Mucosa of stomach (tissue), 1 donor: ENCODE results near the gene XKR7.
"Not testable (repeated sequence)": the region's sequence is repeated elsewhere in the genome, so short reads cannot be mapped to it uniquely, and the experiment has no call there.

Source experiments
- H3K27me3 ChIP-seq: one replicate; pipeline ENCODE4 v1.7.0; 2013; ENCODE audit warnings: mild to moderate bottlenecking, low read length; ENCODE audit not compliant: control insufficient read depth, insufficient read depth
- H3K36me3 ChIP-seq: one replicate; pipeline ENCODE4 v1.7.0; 2013; ENCODE audit warnings: low read length; ENCODE audit not compliant: control insufficient read depth, insufficient read depth
- H3K4me1 ChIP-seq: one replicate; pipeline ENCODE4 v1.7.0; 2013; ENCODE audit warnings: mild to moderate bottlenecking, low read length; ENCODE audit not compliant: control insufficient read depth, insufficient read depth
- H3K4me3 ChIP-seq: one replicate; pipeline ENCODE4 v1.7.0; 2013; ENCODE audit warnings: low read length
- H3K9ac ChIP-seq: one replicate; pipeline ENCODE4 v1.7.0; 2013; ENCODE audit warnings: mild to moderate bottlenecking, low read length, moderate library complexity
- H3K9me3 ChIP-seq: one replicate; pipeline ENCODE4 v1.7.0; 2013; ENCODE audit warnings: mild to moderate bottlenecking, low read length, moderate library complexity; ENCODE audit not compliant: control insufficient read depth
- donor health status: Pancreatic carcinoma.

The XKR7 gene

GRCh38 chr20:32027643-32028042 lies 59.7 kb downstream of the XKR7 start:
- H3K9ac ChIP-seq, result no peak overlapping the region
- no peaks in the 10 kb centered on the region for H3K36me3 ChIP-seq
- no peak overlapping the region for H3K4me3 ChIP-seq
- H3K9me3 ChIP-seq, result no peaks in the 10 kb centered on the region
- H3K4me1 ChIP-seq, result peaks cover 8% of the 10 kb centered on the region
- peaks cover 13% of the 10 kb centered on the region for H3K27me3 ChIP-seq

GRCh38 chr20:32028647-32029372 lies 60.9 kb downstream of the XKR7 start:
- H3K4me1 ChIP-seq, result peaks cover 8% of the 10 kb centered on the region
- no peaks in the 10 kb centered on the region for H3K9me3 ChIP-seq
- H3K27me3 ChIP-seq, result peaks cover 9% of the 10 kb centered on the region
- H3K4me3 ChIP-seq, result no peak overlapping the region
- H3K36me3 ChIP-seq, result no peaks in the 10 kb centered on the region
- H3K9ac ChIP-seq, result no peak overlapping the region

- Histone ChIP-seq H3K27me3 (peaks cover 13% of the 10 kb centered on the region), H3K4me3 (no peak overlapping the region), H3K9me3 (no peaks in the 10 kb centered on the region), H3K36me3 (no peaks in the 10 kb centered on the region), H3K4me1 (peaks cover 8% of the 10 kb centered on the region), H3K9ac (no peak overlapping the region)
Measured at GRCh38 chr20:32029561-32029960, 61.6 kb downstream of the XKR7 start.

- Histone ChIP-seq H3K4me3 (no peak overlapping the region), H3K4me1 (peaks cover 8% of the 10 kb centered on the region), H3K36me3 (no peaks in the 10 kb centered on the region), H3K9me3 (no peaks in the 10 kb centered on the region), H3K27me3 (peaks cover 13% of the 10 kb centered on the region), H3K9ac (no peak overlapping the region)
Measured at GRCh38 chr20:32031007-32031958, 63.3 kb downstream of the XKR7 start.

GRCh38 chr20:32033316-32033715 lies 65.4 kb downstream of the XKR7 start:
- H3K27me3 ChIP-seq, result peaks cover 13% of the 10 kb centered on the region
- H3K36me3 ChIP-seq, result no peaks in the 10 kb centered on the region
- peaks cover 8% of the 10 kb centered on the region for H3K4me1 ChIP-seq
- no peak overlapping the region for H3K4me3 ChIP-seq
- H3K9ac ChIP-seq, result no peak overlapping the region
- H3K9me3 ChIP-seq, result no peaks in the 10 kb centered on the region

- not testable (repeated sequence) for H3K9me3 ChIP-seq, H3K9ac ChIP-seq, H3K36me3 ChIP-seq, H3K4me1 ChIP-seq, H3K4me3 ChIP-seq
- H3K27me3 ChIP-seq, result peaks cover 13% of the 10 kb centered on the region
Measured at GRCh38 chr20:32033721-32034120, 65.8 kb downstream of the XKR7 start.

- H3K9me3 ChIP-seq, result no peaks in the 10 kb centered on the region
- peaks cover 13% of the 10 kb centered on the region for H3K27me3 ChIP-seq
- no peaks in the 10 kb centered on the region for H3K36me3 ChIP-seq
- H3K4me3 ChIP-seq, result no peak overlapping the region
- H3K4me1 ChIP-seq, result peaks cover 8% of the 10 kb centered on the region
- H3K9ac ChIP-seq, result no peak overlapping the region
Measured at GRCh38 chr20:32034581-32035425, 66.9 kb downstream of the XKR7 start.

- Histone ChIP-seq H3K9ac (no peak overlapping the region), H3K4me1 (peaks cover 8% of the 10 kb centered on the region), H3K9me3 (no peaks in the 10 kb centered on the region), H3K27me3 (peaks cover 13% of the 10 kb centered on the region), H3K36me3 (no peaks in the 10 kb centered on the region), H3K4me3 (no peak overlapping the region)
Measured at GRCh38 chr20:32035426-32035779, 67.5 kb downstream of the XKR7 start.

GRCh38 chr20:32036252-32036651 lies 68.3 kb downstream of the XKR7 start:
- H3K27me3 ChIP-seq, result peaks cover 13% of the 10 kb centered on the region
- no peak overlapping the region for H3K9ac ChIP-seq
- peaks cover 5% of the 10 kb centered on the region for H3K4me1 ChIP-seq
- H3K9me3 ChIP-seq, result no peaks in the 10 kb centered on the region
- no peaks in the 10 kb centered on the region for H3K36me3 ChIP-seq
- no peak overlapping the region for H3K4me3 ChIP-seq

- H3K9me3 ChIP-seq, result no peaks in the 10 kb centered on the region
- H3K4me3 ChIP-seq, result no peak overlapping the region
- H3K36me3 ChIP-seq, result no peaks in the 10 kb centered on the region
- peaks cover 13% of the 10 kb centered on the region for H3K27me3 ChIP-seq
- H3K4me1 ChIP-seq, result no peaks in the 10 kb centered on the region
- no peak overlapping the region for H3K9ac ChIP-seq
Measured at GRCh38 chr20:32036716-32037485, 69.0 kb downstream of the XKR7 start.

GRCh38 chr20:32037929-32038328 lies 70.0 kb downstream of the XKR7 start:
- H3K9ac ChIP-seq, result no peak overlapping the region
- no peaks in the 10 kb centered on the region for H3K4me1 ChIP-seq
- no peak overlapping the region for H3K4me3 ChIP-seq
- H3K27me3 ChIP-seq, result peaks cover 13% of the 10 kb centered on the region
- H3K9me3 ChIP-seq, result no peaks in the 10 kb centered on the region
- no peaks in the 10 kb centered on the region for H3K36me3 ChIP-seq
